Psoas muscle (tissue), 8 donors: ENCODE data around the gene GCAT. TPM values are rescaled to one million over a fixed set of nuclear protein-coding genes. Genes with fewer than 3 reads are reported as not detected.

Experiments
- ATAC-seq, 4 donors: fragments of 200-7000 bp; cut with Tn5 transposase; one replicate each; pipeline ENCODE4 v1.9.1; 2020; ENCODE audit warnings: moderate library complexity in 3 of 4, mild to moderate bottlenecking in 2 of 4
- DNase-seq, 2 donors: peaks; one replicate each; pipeline ENCODE4 v3.0.0-alpha.2; 2020
- H3K27ac ChIP-seq: fragments of 200-600 bp; one replicate; pipeline ENCODE4 v1.8.0; 2022
- H3K27me3 ChIP-seq, 3 donors: fragments of 200-600 bp in 1 of 3; one replicate each; pipeline versions ENCODE4 v1.6.1 to v1.8.0; 2013 to 2022; ENCODE audit warnings: low read length in 2 of 3, mild to moderate bottlenecking in 2 of 3, moderate library complexity in 1 of 3; ENCODE audit not compliant: insufficient read depth in 3 of 3
- H3K36me3 ChIP-seq, 2 donors: fragments of 200-600 bp in 1 of 2; one replicate each; pipeline versions ENCODE4 v1.6.1 to v1.8.0; 2013 to 2022; ENCODE audit warnings: low read depth in 1 of 2, mild to moderate bottlenecking in 1 of 2, moderate library complexity in 1 of 2; ENCODE audit not compliant: insufficient read depth in 1 of 2
- H3K4me1 ChIP-seq: fragments of 200-600 bp; one replicate; pipeline ENCODE4 v1.8.0; 2022
- H3K4me3 ChIP-seq: fragments of 200-600 bp; one replicate; pipeline ENCODE4 v1.8.0; 2022; ENCODE audit warnings: mild to moderate bottlenecking
- H3K9me3 ChIP-seq: fragments of 200-600 bp; one replicate; pipeline ENCODE4 v1.8.0; 2022
- CTCF ChIP-seq: fragments of 200-600 bp; IDR thresholded peaks from one replicate; pipeline ENCODE4 v1.8.0; 2022; ENCODE audit warnings: antibody characterized with exemption
- WGBS, 3 donors: extraction: QIAGEN DNeasy Blood & Tissue Kit; methylation state at CpG; one replicate each; pipeline versions ENCODE4 v1.1.6 to v1.1.7; 2013; 5-methylcytosine and 5-hydroxymethylcytosine counted together
- intact Hi-C, 2 donors: fragments of 100-400 bp; cut with DNase I; formaldehyde crosslinking; loops; one replicate each; pipeline versions ENCODE4 v1.11.0 to v1.14.2; 2022
- polyA plus RNA-seq, 3 donors: library from polyadenylated mRNA; stranded (reverse); fragments of 200-250 nt; gene quantifications; one replicate each; pipeline ENCODE4 v1.2.3, GENCODE V29; 2013
- total RNA-seq, 4 donors: library from RNA; stranded (reverse); fragmentation: NEBNext Ultra II Directional in 2 of 4; extraction: Animal tissue kit (Norgen Biotek cat#: 25700) in 2 of 4; gene quantifications; one replicate each; pipeline versions ENCODE4 v1.2.1 to v1.2.4, GENCODE V29; 2021 to 2023
- donor health status: healthy with polysubstance abuse.
- donor health status: DM: no; HTN: no; CAD: no; lungs with moderate emphysema.
- donor health status: Bipolar disorder and iron deficiency.
- donor health status: healthy.
- donor health status: DM: yes; HTN: yes; CAD: no.
- donor health status: DM: no; HTN: no; CAD: no.
- donor health status: DM: no; HTN: no; CAD: no.
- donor health status: DM: yes; HTN: yes; CAD: no.

Gene GCAT
- total and polyA plus RNA-seq, 7 donors = 5.4 to 19.2 (median 8.3) TPM

DNA sequence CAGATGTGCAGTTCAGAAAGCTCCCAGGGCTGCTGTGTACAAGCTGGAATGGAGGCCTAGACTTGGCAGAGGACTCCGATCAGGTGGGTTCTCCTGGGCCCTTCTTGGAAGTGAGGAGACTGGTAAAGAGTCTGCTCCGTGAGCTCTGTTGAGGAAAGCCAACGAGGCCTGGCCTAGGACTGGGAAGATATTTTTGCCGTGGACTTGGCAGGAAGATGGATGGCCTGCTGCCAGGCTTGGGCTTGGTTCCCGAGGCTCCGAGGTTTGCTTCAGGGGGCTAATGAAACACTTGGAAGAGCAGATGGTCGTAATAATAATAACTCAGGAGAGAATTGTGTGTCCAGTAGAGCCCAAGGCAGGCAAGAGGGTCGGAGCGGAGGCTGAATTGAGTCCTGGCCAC lies 19.3 kb downstream of the GCAT start:
- TF ChIP-seq CTCF = no peak
- intact Hi-C loops = no loop called here
- Histone ChIP-seq H3K36me3 (peaks cover 6 to 39% of the 10 kb centered on the region in 2 donors), H3K4me3 (no peak overlapping the region), H3K4me1 (no peaks in the 10 kb centered on the region), H3K27me3 (no peaks in the 10 kb centered on the region), H3K9me3 (no peaks in the 10 kb centered on the region), H3K27ac (no peak overlapping the region)
- 14 to 17% (median 17%) methylated on average over 9 of the region's 9 CpGs for WGBS, 3 donors
- ATAC-seq (peak in 3 of 4 donors; percentile 70 to 77 (median 72)), DNase-seq (peak in 1 of 2 donors; percentile 80)

- DNase-seq (no peak), ATAC-seq (no peak)
- intact Hi-C loops = no loop called here
- no peaks in the 10 kb centered on the region for H3K9me3 ChIP-seq
- TF ChIP-seq CTCF = no peak
- peaks cover 8 to 64% of the 10 kb centered on the region in 2 donors for H3K36me3 ChIP-seq
- H3K27me3 ChIP-seq = no peaks in the 10 kb centered on the region
- no peak overlapping the region for H3K27ac ChIP-seq
- no peak overlapping the region for H3K4me3 ChIP-seq
- WGBS, 3 donors = 86 to 96% (median 93%) methylated on average over 14 of the region's 14 CpGs
- H3K4me1 ChIP-seq = no peaks in the 10 kb centered on the region
Observed at GRCh38 chr22:37830093-37830842, 22.5 kb downstream of the GCAT start.

- no peak for DNase-seq
- no peaks in the 10 kb centered on the region for H3K4me1 ChIP-seq
- WGBS, 3 donors = 93 to 99% (median 95%) methylated on average over 11 of the region's 11 CpGs
- no peak overlapping the region for H3K27ac ChIP-seq
- intact Hi-C loops = no loop called here
- no peak for TF ChIP-seq CTCF
- no peaks in the 10 kb centered on the region for H3K9me3 ChIP-seq
- ATAC-seq = no peak
- no peak overlapping the region for H3K4me3 ChIP-seq
- H3K27me3 ChIP-seq = no peaks in the 10 kb centered on the region
- H3K36me3 ChIP-seq = peaks cover 8 to 70% of the 10 kb centered on the region in 2 donors
Observed at GRCh38 chr22:37831472-37831871, 23.7 kb downstream of the GCAT start.

- H3K27ac ChIP-seq = no peak overlapping the region
- no peak overlapping the region for H3K4me3 ChIP-seq
- DNase-seq (no peak), ATAC-seq (no peak)
- WGBS, 3 donors = 94 to 96% (median 95%) methylated on average over 16 of the region's 16 CpGs
- intact Hi-C loops = no loop called here
- no peak for TF ChIP-seq CTCF
- H3K9me3 ChIP-seq = no peaks in the 10 kb centered on the region
- H3K4me1 ChIP-seq = no peaks in the 10 kb centered on the region
- H3K27me3 ChIP-seq = no peaks in the 10 kb centered on the region
- H3K36me3 ChIP-seq = peaks cover 8 to 77% of the 10 kb centered on the region in 2 donors
Observed at GRCh38 chr22:37832022-37832857, 24.5 kb downstream of the GCAT start.
